ENCODE measurements around the gene CAMK1D. TPM values are rescaled to one million over a fixed set of nuclear protein-coding genes. Genes with fewer than 3 reads are reported as not detected.
A peak's percentile ranks its signal among the peaks of the same experiment; 100 is the strongest.

The CAMK1D gene
- total and polyA plus RNA-seq, 9 donors, result 1.8 to 11.7 (median 5.5) TPM

DNA sequence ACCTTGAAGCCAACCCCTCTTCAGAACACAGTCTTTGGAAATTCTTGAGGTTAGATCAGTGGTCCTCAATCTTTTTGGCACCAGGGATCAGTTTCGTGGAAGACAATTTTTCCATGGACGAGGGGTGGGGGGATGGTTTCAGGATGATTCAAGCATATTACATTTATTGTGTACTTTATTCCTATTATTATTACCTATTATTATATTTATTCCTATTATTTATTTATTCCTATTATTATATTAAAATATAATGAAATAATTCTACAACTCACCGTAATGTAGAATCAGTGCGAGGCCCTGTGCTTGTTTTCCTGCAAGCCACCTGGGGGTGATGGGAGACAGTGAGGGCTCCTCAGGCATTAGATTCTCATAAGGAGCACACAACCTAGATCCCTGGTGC lies 17.9 kb downstream of the CAMK1D start:
- 92 to 97% (median 96%) methylated on average over 4 of the region's 4 CpGs for WGBS, 3 donors
- DNase-seq, result no peak
- Histone ChIP-seq H3K4me3 (no peak overlapping the region), H3K4me1 (ENCODE audit: insufficient read depth) (no peaks in the 10 kb centered on the region), H3K36me3 (no peaks in the 10 kb centered on the region), H3K27ac (no peak overlapping the region), H3K27me3 (no peaks in the 10 kb centered on the region), H3K9me3 (no peaks in the 10 kb centered on the region)
- no peak for TF ChIP-seq EP300 (IDR thresholded peaks at IDR 0.05)
- no peak for TF ChIP-seq POLR2A (IDR thresholded peaks at IDR 0.05)
- TF ChIP-seq, protein P1, sequence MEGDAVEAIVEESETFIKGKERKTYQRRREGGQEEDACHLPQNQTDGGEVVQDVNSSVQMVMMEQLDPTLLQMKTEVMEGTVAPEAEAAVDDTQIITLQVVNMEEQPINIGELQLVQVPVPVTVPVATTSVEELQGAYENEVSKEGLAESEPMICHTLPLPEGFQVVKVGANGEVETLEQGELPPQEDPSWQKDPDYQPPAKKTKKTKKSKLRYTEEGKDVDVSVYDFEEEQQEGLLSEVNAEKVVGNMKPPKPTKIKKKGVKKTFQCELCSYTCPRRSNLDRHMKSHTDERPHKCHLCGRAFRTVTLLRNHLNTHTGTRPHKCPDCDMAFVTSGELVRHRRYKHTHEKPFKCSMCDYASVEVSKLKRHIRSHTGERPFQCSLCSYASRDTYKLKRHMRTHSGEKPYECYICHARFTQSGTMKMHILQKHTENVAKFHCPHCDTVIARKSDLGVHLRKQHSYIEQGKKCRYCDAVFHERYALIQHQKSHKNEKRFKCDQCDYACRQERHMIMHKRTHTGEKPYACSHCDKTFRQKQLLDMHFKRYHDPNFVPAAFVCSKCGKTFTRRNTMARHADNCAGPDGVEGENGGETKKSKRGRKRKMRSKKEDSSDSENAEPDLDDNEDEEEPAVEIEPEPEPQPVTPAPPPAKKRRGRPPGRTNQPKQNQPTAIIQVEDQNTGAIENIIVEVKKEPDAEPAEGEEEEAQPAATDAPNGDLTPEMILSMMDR (IDR thresholded peaks at IDR 0.05), result no peak
- intact Hi-C loops (cut with DNase I), result no loop called here

DNA sequence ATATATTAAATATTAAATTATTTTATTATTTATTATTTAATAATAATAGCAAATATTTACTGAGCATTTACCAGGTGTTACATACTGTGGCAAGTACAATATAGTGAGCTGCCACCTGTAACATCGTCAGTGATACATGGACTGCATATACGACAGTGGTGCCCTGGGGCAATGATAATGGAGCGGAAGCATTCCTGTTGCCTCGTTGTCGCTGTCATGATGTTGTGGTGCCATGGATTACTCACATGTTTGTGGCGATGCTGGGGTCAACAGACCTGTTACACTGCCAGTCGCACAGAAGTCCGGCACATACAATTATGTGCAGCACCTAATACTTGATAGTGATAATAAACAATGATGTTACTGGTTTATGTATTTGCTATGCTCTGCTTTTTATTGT lies 20.6 kb downstream of the CAMK1D start:
- Histone ChIP-seq H3K4me3 (no peak overlapping the region), H3K9me3 (no peaks in the 10 kb centered on the region), H3K27me3 (no peaks in the 10 kb centered on the region), H3K4me1 (ENCODE audit: insufficient read depth) (no peaks in the 10 kb centered on the region), H3K27ac (no peak overlapping the region), H3K36me3 (no peaks in the 10 kb centered on the region)
- DNase-seq, result no peak
- TF ChIP-seq POLR2A (IDR thresholded peaks at IDR 0.05) (no peak), EP300 (IDR thresholded peaks at IDR 0.05) (no peak)
- TF ChIP-seq, protein P1 (IDR thresholded peaks at IDR 0.05), result no peak
- WGBS, 3 donors, result 96 to 97% (median 97%) methylated on average over 8 of the region's 8 CpGs
- intact Hi-C loops (cut with DNase I), result no loop called here

DNA sequence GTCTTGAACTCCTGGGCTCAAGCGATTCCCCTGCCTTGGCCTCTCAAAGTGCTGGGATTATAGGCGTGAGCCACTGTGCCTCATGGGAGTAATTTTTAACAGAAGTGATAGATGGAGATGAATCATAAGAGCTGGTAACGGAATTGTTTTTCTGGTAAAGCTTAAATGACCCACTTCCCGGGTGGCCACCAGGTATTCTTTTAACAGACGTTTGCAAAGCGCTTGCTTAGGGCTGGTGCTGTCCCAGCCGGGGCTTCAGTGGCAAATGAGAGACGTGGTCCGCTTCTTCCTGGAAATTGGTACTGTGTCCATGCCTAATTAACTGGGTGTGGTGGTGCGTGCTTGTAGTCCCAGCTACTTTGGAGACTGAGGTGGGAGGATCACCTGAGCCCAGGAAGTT lies 23.5 kb downstream of the CAMK1D start:
- intact Hi-C loops (cut with DNase I), result no loop called here
- WGBS, 3 donors, result 87 to 92% (median 90%) methylated on average over 10 of the region's 10 CpGs
- TF ChIP-seq POLR2A (IDR thresholded peaks at IDR 0.05), result no peak
- no peak for TF ChIP-seq EP300 (IDR thresholded peaks at IDR 0.05)
- TF ChIP-seq, protein P1 (IDR thresholded peaks at IDR 0.05), result no peak

DNA sequence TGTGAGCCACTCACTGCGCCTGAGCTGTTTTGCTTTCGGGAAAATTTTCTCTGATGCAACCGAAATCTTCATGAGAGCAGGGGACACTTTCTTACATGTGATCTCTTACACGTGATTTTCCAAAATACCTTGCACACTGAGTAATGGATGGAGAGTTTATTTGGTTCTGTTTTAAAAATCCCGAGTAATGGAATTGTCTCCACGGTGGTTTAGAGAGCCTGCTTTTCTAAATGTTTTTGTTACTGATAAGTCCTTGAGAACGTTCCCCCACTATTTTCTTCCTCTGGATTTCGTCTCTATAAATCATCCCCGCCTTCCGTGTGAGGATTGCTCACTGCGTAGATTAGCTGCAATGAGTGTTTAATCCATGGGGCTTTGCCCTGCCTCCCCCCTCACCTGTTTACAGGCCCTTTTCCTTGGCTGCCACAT lies 25.7 kb downstream of the CAMK1D start:
- Histone ChIP-seq H3K36me3 (no peaks in the 10 kb centered on the region), H3K27ac (peak overlapping the region in 1 of 2 donors; percentile 45), H3K4me3 (no peak overlapping the region), H3K27me3 (no peaks in the 10 kb centered on the region), H3K4me1 (ENCODE audit: insufficient read depth) (peaks cover 4% of the 10 kb centered on the region), H3K9me3 (no peaks in the 10 kb centered on the region)
- 14 to 19% (median 17%) methylated on average over 11 of the region's 11 CpGs for WGBS, 3 donors
- no peak for TF ChIP-seq EP300 (IDR thresholded peaks at IDR 0.05)
- TF ChIP-seq POLR2A (IDR thresholded peaks at IDR 0.05), result no peak
- TF ChIP-seq, protein P1 (IDR thresholded peaks at IDR 0.05), result no peak
- DNase-seq, result peak in 3 of 5 donors; percentile 33 to 48 (median 39)
- intact Hi-C loops (cut with DNase I), result no loop called here

More for the DNA sequence above, 23.5 kb downstream of the CAMK1D start:
- H3K4me1 ChIP-seq (ENCODE audit: insufficient read depth), result peaks cover 4% of the 10 kb centered on the region
- no peak overlapping the region for H3K27ac ChIP-seq
- H3K27me3 ChIP-seq, result no peaks in the 10 kb centered on the region
- no peak for DNase-seq
- H3K36me3 ChIP-seq, result no peaks in the 10 kb centered on the region
- no peak overlapping the region for H3K4me3 ChIP-seq
- no peaks in the 10 kb centered on the region for H3K9me3 ChIP-seq
